GM21360 (cell line): ENCODE data around the gene TMPRSS6.

Source experiments
- ATAC-seq: cut with Tn5 transposase; IDR thresholded peaks from one replicate; pipeline ENCODE4 v1.9.1; 2021; ENCODE audit warnings: mild to moderate bottlenecking, moderate library complexity; ENCODE audit not compliant: unreplicated experiment

Gene TMPRSS6

DNA sequence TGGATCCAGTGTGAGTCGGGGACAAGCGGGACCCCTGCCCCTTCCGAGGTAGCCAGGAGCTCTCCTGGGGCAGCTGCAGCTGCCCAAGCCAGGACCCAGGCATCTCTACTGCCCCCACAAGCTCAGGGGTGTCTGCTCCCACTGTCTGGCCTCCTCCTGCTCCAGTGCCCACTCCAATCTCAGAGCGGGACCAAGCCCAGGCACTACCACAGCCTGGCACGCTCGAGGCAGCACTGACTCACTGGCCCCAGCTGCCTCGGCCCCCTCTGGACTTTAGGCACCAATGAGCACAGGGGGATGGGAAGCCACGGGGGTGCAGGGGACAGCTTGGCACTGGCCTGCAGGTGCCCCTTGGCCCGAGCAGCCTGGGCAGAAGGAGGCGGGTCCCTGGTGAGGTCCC is 32.0 kb upstream of the TMPRSS6 start:
- no peak for ATAC-seq

DNA sequence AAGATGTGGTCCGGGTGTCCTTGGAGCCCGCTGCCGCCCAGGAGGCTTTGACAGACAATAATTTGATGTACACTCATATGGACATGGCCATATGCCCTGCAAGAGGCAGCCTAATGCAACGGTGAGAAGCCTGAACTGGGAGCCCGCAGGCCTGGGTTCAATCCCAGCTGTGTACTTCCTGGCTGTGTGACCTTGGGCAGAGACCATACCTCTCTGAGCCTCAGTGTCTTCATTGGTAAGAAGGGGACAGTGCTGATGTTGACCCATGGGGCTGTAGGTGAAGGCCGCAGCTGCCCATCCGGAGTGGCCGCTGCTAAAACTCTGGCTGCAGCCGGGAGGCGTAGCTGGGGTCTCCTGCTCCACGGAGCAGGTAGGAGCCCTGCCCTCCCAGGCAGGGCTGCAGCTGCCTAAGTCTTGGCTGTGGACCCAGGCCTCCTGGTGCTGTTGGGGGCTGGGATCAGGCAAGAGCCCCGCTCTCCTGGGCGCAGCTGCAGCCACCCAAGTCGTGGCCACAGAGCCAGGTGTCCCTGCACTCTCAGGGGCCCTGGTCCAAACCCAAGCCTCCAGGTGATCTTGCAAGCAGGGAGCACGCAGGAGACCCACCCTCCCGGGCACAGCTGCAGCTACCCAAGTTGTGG is 31.3 kb upstream of the TMPRSS6 start:
- ATAC-seq, result no peak

DNA sequence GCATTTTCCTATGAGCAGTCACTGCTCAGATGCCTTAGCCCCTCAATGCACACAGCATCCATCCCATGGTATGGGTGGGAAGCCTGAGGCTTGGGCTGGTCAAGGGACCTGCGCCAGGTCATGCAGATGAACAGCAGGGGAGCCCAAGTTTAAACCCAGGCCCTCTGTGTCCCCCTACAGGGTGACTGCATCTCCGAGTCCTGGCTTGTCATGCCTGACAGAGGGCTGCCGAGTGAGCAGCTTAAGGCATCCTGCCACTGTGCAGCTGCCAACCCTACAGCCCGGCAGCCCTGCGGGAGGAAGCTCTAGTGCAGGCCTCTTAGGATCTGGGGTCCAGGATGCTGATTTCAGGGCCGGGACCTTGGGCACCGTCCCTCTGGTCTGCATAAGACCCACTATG is 30.2 kb upstream of the TMPRSS6 start:
- no peak for ATAC-seq

DNA sequence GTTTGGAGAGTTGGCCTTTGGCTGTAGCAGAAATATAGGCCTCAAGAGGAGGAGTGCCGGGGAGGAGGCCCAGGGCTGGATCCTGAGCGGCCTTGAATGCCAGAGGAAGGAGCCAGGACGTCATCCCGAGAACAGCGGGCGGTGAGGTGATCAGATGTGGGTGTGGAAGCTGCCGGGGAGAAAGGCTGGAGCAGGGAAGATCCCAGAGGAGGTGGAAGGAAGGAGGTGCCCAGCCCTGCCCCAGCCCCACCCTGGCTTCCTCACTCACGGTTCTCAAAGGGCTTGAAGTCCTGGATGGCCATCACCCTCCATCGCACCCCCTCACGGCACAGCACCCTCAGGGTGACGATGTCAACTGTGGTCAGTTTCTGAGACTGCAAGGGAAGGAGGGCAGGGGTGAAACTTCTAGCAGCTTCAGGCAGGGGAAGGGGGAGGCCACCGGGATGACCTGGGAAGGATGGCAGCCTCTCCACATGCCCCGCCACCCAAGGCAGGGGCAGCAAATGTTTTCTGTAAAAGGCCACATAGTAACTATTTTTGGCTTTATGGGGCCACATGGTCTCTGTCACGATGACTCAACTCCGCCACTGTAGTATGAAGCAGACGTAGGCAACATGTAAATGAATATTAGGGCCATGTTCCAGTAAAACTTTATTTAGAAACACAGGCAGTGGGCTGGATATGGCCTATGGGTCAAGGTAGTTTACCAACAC is 29.5 kb upstream of the TMPRSS6 start:
- ATAC-seq, result no peak

DNA sequence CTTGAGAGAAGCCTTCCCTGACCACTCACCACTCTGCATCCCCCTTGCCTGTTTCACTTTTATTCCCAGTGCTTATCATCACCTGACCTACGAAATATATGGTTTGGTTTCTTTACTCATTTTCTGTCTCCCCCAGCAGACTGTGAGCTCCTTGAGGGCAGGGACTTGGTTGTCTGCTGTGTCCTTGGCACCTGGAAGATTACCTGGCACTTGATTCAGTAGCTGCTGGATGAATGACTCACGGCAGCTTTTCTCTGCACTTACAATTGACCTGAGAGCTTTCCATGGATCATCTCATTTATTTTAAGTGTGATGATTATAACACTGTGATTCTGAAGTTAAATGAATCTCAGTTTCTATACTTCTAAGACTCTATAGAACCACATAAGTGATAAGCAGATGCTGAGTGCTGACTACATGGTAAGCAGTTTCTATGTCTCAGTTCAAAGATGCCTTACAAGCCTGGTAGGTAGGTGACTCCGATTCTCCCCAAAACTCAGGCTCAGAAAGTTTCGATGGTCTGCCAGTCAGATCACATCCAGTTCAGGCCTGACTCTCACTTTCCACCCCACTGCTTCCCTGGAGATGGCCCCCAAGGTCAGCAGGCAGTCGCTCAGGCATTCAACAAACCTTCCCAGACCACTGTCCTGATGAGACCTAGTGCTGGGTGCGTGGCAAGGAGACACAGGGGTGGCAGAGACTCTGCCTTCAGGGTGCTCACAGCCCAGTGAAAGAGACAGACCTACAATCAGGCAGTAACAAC is 28.6 kb upstream of the TMPRSS6 start:
- no peak for ATAC-seq

DNA sequence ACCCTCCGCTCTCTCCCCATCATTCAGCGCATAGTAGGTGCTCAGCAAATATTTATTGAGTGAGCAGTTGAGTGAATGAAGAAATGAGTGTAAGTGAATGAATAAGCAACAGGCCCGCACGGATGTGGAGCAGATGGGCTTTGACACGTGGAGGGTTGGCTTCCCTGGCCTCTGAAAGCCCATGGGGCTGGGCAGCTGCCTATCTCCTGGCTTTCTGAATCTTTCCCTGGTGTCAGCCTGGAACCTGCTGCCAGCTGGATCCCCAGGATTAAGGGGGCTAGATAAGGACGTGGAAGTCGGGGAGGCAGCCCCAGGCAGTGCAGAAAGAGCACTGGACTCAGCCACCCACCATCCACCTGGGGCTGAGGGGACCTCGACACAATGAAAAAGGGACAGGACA is 27.6 kb upstream of the TMPRSS6 start:
- ATAC-seq, result no peak

DNA sequence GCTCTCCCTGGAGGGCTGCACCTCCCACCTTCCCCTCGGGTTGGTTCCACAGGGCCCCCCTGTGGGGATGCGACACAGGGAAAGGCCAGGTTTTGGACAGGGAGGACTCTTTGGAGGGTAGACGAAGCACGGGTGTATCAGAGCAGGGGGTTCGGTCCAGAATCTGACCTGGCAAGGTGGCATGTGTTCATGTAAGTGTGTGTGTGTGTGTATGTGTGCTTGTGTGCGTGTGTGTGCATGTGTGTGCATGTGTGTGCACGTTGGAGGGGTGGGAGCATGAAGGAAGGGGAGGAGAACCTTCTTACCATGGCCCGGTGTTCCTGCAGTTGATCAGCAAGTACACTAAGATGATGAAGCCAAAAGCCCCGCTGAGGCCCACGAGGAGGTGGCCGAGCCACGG is 25.5 kb upstream of the TMPRSS6 start:
- ATAC-seq, result no peak

DNA sequence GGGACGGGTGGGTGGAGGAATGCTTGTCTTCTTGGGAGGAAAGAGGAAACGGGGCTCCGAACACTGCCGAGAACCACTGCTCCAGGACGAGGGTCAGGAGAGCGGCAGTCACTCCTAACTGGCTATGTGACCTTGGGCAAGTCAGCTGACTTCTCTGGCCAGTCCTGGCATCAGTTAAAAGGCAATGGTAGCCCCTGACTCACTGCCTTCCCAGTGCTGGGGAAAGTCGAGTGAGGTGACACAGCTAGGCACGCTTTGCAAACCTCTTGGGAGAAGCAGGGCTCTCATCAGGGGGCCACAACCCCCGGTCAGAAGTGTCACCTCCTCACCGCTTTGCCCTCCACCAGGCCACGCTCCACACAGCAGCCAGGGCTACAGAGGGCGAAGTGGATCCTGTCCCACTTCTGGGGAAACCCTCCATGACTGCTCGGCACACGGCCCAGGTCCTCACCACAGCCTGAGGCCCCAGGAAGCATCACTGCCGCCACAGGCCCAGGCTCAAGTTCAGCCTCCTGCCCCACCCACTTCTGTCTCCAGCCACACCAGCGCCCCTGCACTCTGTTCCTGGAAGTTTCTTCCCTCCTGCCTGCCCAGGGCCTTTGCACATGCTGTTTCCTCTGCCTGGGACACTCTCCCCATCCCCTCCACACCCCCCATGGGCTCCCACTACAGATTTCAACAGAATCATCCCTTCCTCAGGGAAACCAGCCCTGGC is 23.9 kb upstream of the TMPRSS6 start:
- no peak for ATAC-seq

DNA sequence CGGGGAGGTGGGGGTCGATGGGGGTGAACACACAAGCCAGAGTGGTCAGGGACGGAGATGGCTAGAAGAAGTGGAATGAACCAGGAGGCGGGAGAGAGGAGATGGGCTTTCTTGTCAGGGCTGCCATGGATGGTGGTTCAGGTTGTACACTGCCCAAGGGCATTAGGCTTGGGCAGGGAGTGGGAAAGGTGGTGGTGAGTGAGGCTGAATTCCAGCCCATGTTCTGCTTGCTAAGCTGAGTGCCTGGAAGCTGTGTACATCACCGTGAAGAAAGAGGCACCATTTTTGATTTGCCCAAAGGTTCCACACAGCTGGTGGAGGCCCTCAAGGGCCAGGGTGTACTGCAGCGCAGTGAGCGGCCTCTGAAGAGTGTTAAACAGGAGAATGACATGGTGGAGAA is 23.3 kb upstream of the TMPRSS6 start:
- no peak for ATAC-seq

DNA sequence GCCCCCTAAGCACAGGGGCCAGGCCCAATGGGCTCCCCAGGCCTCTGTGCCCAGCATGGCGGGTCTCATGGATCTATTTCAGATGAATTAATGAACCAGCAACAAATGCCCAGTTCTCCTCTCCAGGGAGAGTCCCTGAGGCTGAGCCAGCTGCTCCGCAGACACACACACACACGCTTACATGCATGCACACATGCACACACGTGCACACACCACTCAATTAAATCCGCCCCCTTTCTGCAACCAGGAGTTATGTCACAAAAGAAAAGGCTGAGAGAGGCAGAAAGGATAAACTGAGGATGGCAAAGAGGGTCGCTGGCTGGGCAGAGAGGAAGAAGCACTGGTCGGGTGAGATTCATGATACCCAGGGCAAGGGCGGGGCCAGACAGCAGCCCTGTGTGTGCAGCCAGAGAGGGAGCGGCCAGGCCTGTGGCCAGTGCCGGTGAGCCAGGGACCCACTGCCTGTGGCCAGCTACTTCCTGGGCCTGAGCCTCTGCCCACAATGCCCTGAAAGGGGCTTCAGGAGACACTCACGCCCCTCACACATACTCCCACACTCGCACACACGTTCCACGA is 20.4 kb upstream of the TMPRSS6 start:
- ATAC-seq, result no peak

DNA sequence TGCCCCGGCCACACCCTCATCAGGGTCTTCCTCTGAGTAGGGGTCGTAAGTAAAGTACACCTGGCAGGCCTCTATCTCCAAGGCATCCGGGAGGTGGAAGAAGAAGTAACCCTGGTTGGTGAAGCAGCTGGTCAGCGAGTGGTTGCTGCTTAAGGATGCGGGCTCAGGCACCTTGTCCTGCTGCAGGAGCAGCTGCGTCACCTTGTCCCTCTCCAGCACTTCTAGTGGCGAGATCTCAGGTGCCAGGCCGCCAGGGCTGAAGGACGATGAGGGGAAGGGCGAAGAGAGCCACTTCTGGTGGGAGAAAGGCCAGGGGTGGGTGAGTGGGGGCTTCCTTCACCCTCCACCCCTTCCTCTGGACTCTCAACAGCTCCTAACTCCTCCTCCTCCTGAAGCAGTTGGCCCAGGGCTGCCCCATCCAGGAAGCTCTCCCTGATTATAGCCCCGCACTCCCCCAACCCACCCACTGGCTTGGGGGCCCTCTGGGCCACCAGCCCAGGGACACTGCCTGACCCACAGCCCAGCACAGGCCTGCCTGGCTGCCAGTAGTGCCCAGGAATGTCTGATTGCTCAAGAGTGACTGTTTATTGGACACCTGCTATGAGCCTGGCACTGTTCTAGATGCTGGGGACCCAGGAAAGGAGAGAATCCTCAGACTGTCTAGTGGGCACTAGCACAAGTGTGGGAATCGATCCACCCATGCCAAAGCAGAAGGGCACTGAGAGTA is 19.2 kb upstream of the TMPRSS6 start:
- ATAC-seq, result no peak

DNA sequence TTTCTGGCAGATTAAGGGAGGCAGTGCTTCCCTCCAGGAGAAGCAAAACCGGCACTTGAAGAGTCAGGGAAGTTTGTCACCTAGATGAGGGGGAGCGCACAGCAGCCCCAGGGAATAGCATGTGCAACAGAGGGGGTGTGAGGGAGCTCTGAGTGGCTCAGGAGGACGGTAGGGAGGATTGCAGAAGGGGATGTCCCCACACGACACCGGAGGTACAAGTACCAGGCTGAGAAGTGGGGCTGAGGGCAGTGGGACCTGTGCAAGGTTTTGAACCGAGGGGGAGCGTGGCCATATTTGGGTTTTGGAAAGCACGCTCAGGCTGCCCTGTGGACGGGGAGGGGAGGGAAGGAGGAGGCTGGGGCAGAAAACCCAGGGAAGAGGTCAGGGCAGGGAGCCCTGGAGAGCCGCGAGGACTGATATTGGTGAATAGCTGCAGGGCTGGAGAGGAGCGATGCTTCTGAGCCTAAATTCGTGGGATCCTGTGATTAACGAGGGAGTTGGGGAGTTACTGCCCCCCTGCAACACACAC is 17.9 kb upstream of the TMPRSS6 start:
- no peak for ATAC-seq

DNA sequence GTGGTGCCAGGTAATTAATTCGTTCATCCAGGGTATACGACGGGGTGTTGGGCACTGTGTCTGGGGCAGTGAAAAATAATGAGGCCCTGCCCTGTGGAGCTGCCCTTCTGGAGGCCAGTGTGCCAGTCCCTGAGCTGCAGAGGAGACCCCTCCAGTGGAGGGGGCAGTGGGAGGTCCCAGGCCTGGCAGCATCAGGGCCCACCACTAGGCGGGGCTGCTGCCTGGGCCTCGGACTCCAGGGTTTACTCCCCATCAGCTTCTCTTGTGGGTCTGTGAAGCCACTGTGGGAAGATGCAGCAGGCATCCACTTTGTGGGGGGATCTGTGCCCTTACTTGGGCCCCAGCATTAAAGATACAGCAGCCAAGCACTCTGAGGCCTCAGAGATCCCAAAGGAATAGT is 17.4 kb upstream of the TMPRSS6 start:
- no peak for ATAC-seq

DNA sequence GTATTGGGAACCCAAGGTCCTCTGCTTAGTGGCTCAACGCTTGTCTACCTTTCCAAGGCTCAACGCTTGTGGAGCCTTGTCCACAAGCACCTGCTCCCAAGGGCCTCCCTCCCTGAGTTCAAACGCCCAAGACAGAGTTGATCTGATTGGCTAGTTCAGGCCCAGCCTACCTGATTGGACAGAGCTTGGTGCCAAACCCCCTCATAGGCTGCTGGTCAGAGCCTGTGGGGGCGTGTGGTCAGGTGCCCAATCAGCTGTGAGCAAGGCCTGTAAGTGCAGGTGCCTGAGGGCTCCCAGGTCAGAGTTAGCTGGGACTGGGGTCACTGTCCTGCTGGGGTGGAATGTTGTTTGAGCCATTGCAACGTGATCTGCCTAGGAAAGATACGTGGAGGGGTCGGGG is 16.9 kb upstream of the TMPRSS6 start:
- no peak for ATAC-seq

DNA sequence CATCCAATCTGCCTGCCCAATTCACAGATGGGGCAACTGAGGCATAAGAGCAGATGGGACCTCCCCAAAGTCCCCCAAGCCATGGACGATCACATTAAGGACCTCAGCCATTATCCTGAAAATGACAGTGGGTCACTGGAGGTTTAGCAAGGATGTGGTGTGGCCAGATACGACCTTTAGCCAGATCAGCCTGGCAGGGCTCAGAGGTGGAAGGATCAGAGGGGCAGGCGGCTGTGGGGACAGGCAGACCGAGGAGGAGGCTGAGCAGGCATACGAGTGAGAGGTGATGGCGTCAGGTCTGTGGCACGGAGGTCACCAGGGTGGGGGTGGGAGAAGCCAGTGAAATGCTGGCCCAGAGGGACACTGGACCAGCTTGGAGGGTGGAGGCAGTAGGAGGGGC is 14.1 kb upstream of the TMPRSS6 start:
- no peak for ATAC-seq

DNA sequence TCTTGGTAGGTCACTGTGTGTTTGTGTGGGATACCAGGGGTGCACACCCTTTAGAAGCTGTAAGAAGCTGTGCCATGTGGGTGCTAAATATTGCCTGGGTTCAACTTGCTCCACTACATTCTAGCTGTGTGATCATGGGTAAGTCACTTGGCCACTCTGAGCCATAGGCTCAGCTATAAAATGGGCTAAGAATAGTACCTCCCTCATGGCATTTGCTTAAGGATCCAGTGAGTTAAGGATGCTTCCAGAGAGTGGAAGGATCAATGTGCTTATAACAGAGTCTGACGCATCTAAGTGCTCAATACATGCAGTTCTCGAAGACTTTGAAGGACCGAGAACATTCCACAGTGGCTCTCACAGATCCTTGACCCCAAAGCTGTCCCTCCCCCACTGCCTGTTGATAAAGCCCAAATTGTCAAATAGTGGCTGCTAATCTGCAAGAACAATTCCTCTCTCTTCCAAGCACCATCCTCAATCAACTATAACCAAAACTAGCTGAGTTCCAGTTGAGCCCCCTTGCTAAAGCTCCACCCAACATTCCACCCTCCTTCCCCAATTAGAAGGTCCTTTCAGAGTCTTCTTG is 13.2 kb upstream of the TMPRSS6 start:
- ATAC-seq, result no peak

DNA sequence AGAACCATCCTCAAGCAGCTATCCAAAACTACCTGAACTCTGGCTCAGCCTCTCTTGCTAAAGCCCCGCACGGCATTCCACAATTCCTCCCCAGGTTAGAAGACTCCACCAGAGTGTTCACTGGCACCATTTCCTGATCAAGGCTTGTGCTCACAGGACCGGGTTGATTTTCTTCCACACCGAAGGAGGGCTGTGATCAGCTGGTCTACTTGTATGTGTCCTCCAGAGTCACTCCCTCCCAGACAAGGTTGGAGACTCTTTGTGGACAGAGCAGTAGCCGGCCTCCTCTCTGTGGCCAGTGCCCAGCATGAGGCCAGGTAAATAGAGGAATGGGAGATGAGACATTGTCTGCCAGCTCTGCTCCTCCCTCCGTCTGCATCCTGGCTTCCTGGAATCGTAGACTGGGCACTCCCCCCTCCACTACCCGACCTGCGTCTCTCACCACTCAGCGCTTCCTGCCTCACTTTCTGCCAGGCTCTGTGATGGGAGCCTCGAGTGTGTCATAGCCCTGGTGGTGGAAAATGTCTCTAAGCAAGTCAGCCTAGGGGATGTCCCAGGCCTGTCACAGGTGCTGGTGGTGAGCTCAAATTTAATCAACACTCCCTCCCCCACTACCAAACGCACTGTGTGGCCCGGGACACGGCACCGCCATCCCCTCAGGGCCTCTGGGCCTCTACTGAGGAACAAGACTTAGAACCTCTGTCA is 12.5 kb upstream of the TMPRSS6 start:
- ATAC-seq, result peak; percentile 69

DNA sequence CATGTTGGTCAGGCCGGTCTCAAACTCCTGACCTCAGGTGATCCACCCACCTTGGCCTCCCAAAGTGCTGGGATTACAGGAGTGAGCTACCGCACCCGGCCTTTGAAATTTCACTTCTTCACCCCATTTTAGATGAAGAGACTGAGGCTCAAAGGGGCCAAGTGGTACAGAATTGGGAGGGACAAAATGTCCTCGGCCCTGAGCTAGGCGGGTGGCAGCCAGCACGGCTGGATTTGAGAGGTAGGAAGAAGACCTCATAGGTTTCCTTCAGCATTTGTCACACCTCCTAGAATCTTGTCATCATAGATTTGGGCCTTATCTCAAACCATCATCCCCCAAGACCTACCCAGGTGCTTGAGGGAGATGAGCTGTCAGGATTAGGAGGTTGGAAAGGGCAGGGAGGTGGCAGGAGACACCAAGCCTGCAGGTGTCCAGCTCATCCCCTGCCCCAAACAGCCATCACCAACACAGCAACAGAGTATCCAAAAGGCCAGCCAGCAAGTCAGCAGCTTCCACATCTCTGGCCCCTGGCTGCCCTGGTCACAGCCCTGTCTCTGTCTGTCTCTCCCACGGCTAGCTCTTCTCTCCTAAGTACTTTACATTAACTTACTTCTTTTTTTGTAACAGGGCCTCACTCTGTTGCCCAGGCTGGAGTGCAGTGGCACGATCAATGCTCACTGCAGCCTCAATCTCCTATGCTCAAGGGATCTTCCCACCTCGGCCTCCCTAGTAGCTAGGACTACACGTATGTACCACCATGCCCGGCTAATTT is 11.2 kb upstream of the TMPRSS6 start:
- no peak for ATAC-seq

DNA sequence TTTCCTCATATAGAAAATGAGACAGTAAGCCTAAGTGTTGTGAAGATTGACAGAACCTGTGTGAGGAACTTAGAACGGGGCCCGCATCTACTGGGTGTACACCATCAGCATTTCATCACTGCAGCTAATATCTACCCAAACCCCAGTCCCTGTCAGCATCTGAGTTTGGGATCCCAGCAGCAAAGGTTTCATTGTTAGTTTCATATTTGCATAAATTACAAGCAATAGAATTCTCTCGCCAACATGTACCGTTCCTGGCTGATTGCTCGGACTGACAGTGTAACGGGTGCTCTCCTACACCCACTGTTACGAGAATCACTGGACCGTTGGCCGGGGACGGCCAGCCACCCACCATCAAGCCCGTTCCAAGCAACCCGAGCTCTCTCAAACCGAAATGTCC is 10.4 kb upstream of the TMPRSS6 start:
- ATAC-seq, result no peak
